Measurements from ENCODE around the gene PRSS48.
A peak's percentile ranks its signal among the peaks of the same experiment; 100 is the strongest.
"Not testable (repeated sequence)": the region's sequence is repeated elsewhere in the genome, so short reads cannot be mapped to it uniquely, and the experiment has no call there.

Gene PRSS48, protein sequence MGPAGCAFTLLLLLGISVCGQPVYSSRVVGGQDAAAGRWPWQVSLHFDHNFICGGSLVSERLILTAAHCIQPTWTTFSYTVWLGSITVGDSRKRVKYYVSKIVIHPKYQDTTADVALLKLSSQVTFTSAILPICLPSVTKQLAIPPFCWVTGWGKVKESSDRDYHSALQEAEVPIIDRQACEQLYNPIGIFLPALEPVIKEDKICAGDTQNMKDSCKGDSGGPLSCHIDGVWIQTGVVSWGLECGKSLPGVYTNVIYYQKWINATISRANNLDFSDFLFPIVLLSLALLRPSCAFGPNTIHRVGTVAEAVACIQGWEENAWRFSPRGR

DNA sequence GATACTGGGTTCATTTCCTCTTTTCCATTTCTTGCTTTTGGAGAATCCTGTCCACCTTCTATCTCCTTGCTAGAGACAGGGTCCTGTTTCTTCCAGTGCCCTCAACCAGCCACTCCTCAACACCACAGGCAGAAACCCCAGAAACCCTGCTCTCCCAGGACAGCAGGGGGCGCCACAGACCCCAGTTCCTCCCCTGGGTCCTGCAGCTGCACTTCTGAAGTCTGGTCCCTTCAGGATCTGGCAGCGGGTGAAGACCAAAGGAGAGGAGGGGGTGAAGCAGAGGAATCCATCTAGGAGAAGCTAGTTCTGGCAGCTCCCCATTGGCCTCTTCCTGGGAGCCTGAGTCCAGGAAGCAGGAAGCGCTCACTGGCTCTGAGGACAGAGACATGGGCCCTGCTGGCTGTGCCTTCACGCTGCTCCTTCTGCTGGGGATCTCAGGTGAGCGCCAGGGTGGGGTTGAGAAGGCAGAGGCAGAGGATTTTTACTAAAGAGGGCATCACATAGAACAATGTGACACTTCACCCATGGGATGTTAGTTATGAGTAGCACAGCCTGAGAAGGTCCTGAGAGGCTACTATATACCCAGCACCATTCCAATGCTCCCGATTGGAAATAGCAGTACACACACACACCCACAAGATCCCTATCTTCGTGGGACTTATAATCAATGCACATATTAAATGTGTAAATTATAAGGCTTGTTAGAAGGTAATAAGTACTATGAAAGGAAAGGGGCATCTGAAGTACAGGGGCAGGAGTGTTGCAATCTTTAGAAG is at the start of gene PRSS48:
Gene PRSS48 (plus strand): TSS at position 375 of the 776 bp plus-strand sequence. CDS start 12 bp downstream, at position 387.
- DNase-seq (ENCODE audit: low read depth in 2 of 2): peak in 1 of 2 donors; percentile 23

- no peak for DNase-seq (ENCODE audit: low read depth in 2 of 2)
Observed at GRCh38 chr4:151227172-151227571, 49.8 kb upstream of the PRSS48 start.

DNA sequence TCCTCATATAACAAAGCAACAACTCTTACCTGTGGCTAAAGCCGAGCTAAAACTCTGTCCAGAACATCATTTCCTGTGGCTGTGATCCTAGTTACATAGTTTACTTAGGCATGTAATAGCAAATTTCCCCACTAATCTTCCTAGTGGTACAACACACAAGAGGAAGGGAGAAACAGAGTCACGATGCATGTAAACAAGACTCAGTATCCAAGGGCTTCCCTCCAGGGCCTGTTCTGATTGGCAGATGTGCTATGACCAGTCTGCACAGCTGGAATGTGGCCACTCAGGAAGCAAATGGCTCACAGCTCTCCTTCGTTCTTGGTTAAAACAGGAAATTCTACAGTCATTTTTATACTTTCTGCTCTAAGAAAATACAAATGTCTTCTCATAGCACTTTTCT is 49.2 kb upstream of the PRSS48 start:
- DNase-seq (ENCODE audit: low read depth in 2 of 2): no peak

DNA sequence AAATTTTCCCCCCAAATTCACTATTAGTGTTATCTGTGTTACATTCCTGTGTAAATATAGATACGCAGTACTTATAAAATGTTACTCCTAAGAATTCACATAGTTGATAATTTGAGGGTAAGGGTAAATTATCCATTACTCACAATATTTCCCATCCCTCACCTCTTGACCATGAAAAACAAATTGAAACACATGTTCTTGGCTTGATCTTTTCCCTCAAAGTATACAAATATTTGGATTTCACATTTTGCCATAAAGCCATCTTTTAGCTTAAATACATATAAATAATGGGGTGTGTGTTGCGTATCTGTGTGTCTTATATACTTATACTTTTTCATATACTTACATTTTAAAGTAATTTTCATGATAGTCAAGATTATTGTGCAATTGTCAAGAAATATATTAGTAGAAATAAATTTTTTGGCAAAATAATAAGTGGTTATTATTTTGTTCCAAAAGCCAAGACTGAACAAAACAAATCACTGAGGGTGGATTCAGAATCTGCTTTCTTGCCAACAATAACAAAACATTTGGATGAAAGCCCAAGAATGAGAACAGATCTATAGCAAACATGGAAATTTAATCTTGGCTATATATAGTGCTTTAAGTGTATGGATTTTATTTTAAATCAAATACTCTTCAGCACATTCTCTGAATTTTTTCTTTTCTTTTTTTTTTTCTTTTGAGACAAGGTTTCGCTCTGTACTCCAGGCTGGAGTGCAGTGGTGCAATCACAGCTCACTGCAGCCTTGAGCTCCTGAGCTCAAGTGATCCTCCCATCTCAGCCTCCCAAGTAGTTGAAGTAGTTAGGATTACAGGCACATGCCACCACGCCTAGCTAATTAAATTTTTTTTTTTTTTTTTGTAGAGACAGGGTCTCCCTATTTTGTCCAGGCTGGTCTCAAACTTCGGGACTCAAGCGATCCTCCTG is 48.5 kb upstream of the PRSS48 start:
- no peak for DNase-seq (ENCODE audit: low read depth in 2 of 2)

- no peak for DNase-seq (ENCODE audit: low read depth in 2 of 2)
Observed at GRCh38 chr4:151231915-151232595, 44.9 kb upstream of the PRSS48 start.

DNA sequence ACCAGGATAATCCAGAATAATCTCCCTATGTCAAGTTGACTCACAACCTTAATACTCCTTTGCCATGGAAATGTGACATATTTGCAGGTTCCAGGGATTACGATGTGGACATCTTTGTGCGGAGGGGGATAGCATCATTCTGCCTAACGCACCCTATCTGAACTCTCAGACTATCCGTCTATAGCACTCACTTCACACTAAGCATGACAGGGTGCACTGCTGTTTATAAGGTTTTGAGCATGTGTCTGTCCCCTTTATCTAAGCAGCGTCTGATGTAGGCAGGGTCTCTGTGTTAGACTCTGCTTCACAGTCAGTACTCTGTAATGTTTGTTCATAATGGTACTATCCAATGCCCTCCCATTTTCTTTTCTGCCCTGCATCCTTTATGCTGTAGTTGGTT is 43.4 kb upstream of the PRSS48 start:
- DNase-seq (ENCODE audit: low read depth in 2 of 2): no peak

GRCh38 chr4:151235373-151235772 is 41.6 kb upstream of the PRSS48 start:
- DNase-seq (ENCODE audit: low read depth in 2 of 2): not testable (repeated sequence)

DNA sequence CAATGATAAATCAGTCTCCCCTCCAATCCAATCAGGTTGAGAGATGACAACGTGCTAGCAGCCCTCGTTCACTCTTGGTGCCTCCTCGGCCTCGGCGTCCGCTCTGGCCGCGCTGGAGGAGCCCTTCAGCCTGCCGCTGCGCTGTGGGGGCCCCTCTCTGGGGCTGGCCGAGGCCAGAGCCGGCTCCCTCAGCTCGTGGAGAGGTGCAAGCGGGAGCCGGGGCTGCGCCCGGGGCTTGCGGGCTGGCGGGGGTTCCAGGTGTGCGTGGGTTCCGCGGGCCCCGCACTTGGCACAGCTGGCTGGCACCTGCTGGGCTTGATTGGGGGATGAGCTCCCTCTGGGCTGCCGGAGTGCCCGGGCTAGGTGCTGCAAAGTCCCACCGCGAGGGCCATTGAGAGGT is 40.9 kb upstream of the PRSS48 start:
- DNase-seq (ENCODE audit: low read depth in 2 of 2): no peak

GRCh38 chr4:151238477-151238876 is 38.5 kb upstream of the PRSS48 start:
- DNase-seq (ENCODE audit: low read depth in 2 of 2): no peak

GRCh38 chr4:151239608-151240007 is 37.4 kb upstream of the PRSS48 start:
- DNase-seq (ENCODE audit: low read depth in 2 of 2): no peak

- DNase-seq (ENCODE audit: low read depth in 2 of 2): no peak
Observed at GRCh38 chr4:151242305-151242704, 34.7 kb upstream of the PRSS48 start.

DNA sequence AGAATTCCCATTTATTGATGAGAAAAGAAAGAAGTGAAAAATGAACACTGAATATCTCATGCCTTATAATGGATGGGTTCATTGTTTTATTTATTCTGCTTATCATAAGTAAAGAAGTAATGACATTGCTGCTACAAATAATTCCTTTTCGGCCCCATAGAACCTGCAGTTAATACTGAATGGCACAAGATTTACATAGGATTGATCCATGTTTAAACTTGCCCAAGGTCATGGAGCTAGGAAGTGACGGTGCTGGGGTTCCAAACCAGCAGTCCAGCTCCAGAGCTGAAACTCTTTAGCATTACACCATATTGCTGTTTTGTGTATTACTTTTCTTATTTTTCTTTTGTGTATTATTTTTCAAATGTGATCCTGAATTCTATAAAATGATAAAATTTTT is 30.2 kb upstream of the PRSS48 start:
- DNase-seq (ENCODE audit: low read depth in 2 of 2): no peak

DNA sequence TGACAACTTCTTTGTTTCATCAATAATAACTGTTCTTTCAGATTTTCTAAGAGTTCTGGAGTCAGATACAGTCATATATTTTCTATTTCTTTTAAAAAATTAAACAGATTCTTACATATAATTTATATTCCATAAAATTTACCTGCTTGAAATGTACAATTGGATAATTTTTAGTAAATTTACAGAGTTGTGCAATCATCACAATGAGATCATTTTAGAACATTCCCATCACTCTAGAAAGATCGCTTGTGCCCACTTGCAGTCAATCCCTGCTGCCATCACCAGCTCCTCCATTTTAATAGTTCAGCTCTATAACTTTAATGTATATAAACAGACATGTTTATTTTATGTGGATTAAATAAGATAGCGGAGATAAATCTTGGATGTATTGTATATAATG is 29.6 kb upstream of the PRSS48 start:
- DNase-seq (ENCODE audit: low read depth in 2 of 2): no peak

DNA sequence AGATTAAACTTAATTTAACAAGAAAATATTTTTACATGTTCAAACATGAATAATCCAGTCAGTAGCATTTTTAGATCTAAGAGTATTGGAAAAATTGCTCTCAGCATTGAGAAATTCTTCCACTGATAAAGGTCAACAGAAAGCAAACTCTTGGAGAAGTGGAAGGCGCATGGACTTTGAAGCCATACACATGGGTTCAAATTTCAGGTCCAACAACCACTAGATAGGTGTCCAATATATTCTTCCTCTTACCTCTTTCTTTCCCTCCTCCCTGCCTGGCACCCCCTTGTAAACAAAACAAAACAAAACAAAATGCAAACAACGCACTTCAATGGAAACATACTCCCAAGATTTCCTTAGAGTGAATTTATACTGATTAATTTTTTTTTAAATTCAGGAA is 28.4 kb upstream of the PRSS48 start:
- no peak for DNase-seq (ENCODE audit: low read depth in 2 of 2)

DNA sequence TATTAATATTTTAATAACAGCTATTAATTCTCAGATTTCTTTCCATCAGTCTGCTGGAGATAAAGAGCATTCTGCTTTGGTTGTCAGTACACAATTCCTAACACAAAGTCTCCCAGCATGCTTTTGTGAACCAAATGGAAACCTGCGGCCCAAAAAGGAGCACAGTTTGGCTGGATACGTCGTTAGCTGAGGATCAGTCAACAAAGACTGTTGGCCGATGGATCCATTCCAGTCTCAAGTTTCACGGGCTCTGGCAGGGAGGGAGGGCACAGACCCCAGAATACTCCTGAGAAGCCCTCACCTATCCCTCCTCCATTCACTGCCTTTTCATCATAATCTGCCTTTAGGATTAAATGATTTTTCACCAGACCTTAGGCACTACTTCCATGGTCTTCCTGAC is 26.3 kb upstream of the PRSS48 start:
- no peak for DNase-seq (ENCODE audit: low read depth in 2 of 2)

- DNase-seq (ENCODE audit: low read depth in 2 of 2): no peak
Observed at GRCh38 chr4:151251603-151252304, 25.2 kb upstream of the PRSS48 start.

GRCh38 chr4:151255226-151255625 is 21.7 kb upstream of the PRSS48 start:
- DNase-seq (ENCODE audit: low read depth in 2 of 2): not testable (repeated sequence)

GRCh38 chr4:151255680-151256079 is 21.3 kb upstream of the PRSS48 start:
- not testable (repeated sequence) for DNase-seq (ENCODE audit: low read depth in 2 of 2)

DNA sequence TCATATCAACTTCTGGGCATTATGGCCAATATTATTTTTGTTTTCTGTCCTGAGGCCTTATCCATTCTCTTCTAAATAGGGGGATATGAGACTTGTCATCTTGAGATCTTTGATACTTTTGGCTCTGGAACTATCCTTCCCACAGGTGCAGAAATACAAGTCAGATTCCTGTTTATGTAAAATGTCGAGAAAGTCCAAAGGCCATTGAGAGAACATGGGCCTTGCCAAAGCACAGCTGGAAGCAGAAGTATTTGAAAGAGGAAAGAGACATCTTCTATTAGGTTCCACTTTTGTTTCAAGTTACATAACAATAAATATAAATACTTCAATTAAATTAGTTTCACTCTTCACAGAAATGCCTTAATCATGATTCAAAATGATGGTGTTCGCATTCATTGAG is 20.8 kb upstream of the PRSS48 start:
- no peak for DNase-seq (ENCODE audit: low read depth in 2 of 2)

GRCh38 chr4:151257704-151258103 is 19.3 kb upstream of the PRSS48 start:
- DNase-seq (ENCODE audit: low read depth in 2 of 2): no peak

- DNase-seq (ENCODE audit: low read depth in 2 of 2): no peak
Observed at GRCh38 chr4:151259752-151260151, 17.2 kb upstream of the PRSS48 start.
